H9 (cell line): ENCODE measurements around the gene CABYR. TPM values are rescaled to one million over a fixed set of nuclear protein-coding genes. Genes with fewer than 3 reads are reported as not detected.

Experiments used
- DNase-seq: peaks from one replicate; pipeline ENCODE4 v3.0.0-alpha.2; 2017
- H2AFZ ChIP-seq: one replicate; pipeline ENCODE4 v1.6.1; 2013; ENCODE audit warnings: mild to moderate bottlenecking, low read length, control low read depth, moderate library complexity
- H2AK5ac ChIP-seq: 2 replicates; pipeline ENCODE4 v1.6.1; 2013; ENCODE audit warnings: low read length, control low read depth, mixed read lengths; ENCODE audit not compliant: insufficient read length
- H2BK120ac ChIP-seq: one replicate; pipeline ENCODE4 v1.6.1; 2013; ENCODE audit warnings: low read depth, mild to moderate bottlenecking, low read length, control low read depth, inconsistent platforms; ENCODE audit not compliant: poor library complexity, severe bottlenecking
- H2BK12ac ChIP-seq: 2 replicates; pipeline ENCODE4 v1.6.1; 2013; ENCODE audit warnings: low read length, control low read depth, mixed read lengths, low read depth; ENCODE audit not compliant: insufficient read length
- H2BK15ac ChIP-seq: 2 replicates; pipeline ENCODE4 v1.6.1; 2013; ENCODE audit warnings: low read depth, low read length, control low read depth
- H2BK20ac ChIP-seq: one replicate; pipeline ENCODE4 v1.6.1; 2013; ENCODE audit warnings: low read depth, mild to moderate bottlenecking, low read length, control low read depth, inconsistent platforms; ENCODE audit not compliant: poor library complexity, severe bottlenecking
- H2BK5ac ChIP-seq: 2 replicates; pipeline ENCODE4 v1.6.1; 2013; ENCODE audit warnings: low read length, control low read depth, mixed read lengths; ENCODE audit not compliant: insufficient read length
- H3K14ac ChIP-seq: 2 replicates; pipeline ENCODE4 v1.6.1; 2013; ENCODE audit warnings: low read length, control low read depth; ENCODE audit not compliant: insufficient read depth
- H3K18ac ChIP-seq: 2 replicates; pipeline ENCODE4 v1.6.1; 2013; ENCODE audit warnings: low read depth, mild to moderate bottlenecking, mixed read lengths, low read length, control low read depth; ENCODE audit not compliant: insufficient read length
- H3K23ac ChIP-seq: 2 replicates; pipeline ENCODE4 v1.6.1; 2013; ENCODE audit warnings: low read length, control low read depth, mixed read lengths, low read depth; ENCODE audit not compliant: insufficient read length
- H3K23me2 ChIP-seq: 2 replicates; pipeline ENCODE4 v1.6.1; 2013; ENCODE audit warnings: low read depth, mild to moderate bottlenecking, mixed read lengths, low read length, control low read depth; ENCODE audit not compliant: insufficient read length, poor library complexity, severe bottlenecking
- H3K27ac ChIP-seq: 2 replicates; pipeline ENCODE4 v1.5.1; 2013; ENCODE audit warnings: low read length, control low read depth, mixed read lengths, low read depth; ENCODE audit not compliant: insufficient read length
- H3K27me3 ChIP-seq: 2 replicates; pipeline ENCODE4 v1.6.1; 2013; ENCODE audit warnings: low read length, control low read depth, inconsistent platforms; ENCODE audit not compliant: insufficient read depth
- H3K4ac ChIP-seq: 2 replicates; pipeline ENCODE4 v1.6.1; 2013; ENCODE audit warnings: low read depth, mild to moderate bottlenecking, control low read depth, inconsistent platforms, low read length, moderate library complexity
- H3K4me1 ChIP-seq: 2 replicates; pipeline ENCODE4 v1.6.1; 2013; ENCODE audit warnings: low read length, control low read depth, inconsistent platforms; ENCODE audit not compliant: insufficient read depth
- H3K4me2 ChIP-seq: 2 replicates; pipeline ENCODE4 v1.6.1; 2013; ENCODE audit warnings: low read length, control low read depth, mixed read lengths; ENCODE audit not compliant: insufficient read length, insufficient read depth
- H3K56ac ChIP-seq: 2 replicates; pipeline ENCODE4 v1.6.1; 2013; ENCODE audit warnings: low read depth, mild to moderate bottlenecking, mixed read lengths, low read length, control low read depth; ENCODE audit not compliant: insufficient read length
- H3K79me1 ChIP-seq: 2 replicates; pipeline ENCODE4 v1.6.1; 2013; ENCODE audit warnings: low read depth, mild to moderate bottlenecking, moderate library complexity, low read length, control low read depth, inconsistent platforms; ENCODE audit not compliant: insufficient read depth, poor library complexity, severe bottlenecking
- H3K79me2 ChIP-seq: 2 replicates; pipeline ENCODE4 v1.6.1; 2013; ENCODE audit warnings: low read length, control low read depth, inconsistent platforms; ENCODE audit not compliant: insufficient read depth
- H3K9ac ChIP-seq: 2 replicates; pipeline ENCODE4 v1.6.1; 2013; ENCODE audit warnings: low read length, control low read depth, mixed read lengths; ENCODE audit not compliant: insufficient read length; ENCODE audit errors: extremely low read depth
- H3K9me3 ChIP-seq: one replicate; pipeline ENCODE4 v1.6.1; 2013; ENCODE audit warnings: low read depth, low read length, inconsistent platforms; ENCODE audit not compliant: control insufficient read depth
- H3T11ph ChIP-seq: one replicate; pipeline ENCODE4 v1.6.1; 2013; ENCODE audit warnings: mild to moderate bottlenecking, low read length, control low read depth, inconsistent platforms
- H4K20me1 ChIP-seq: one replicate; pipeline ENCODE4 v1.6.1; 2013; ENCODE audit not compliant: control insufficient read depth, insufficient read length, insufficient read depth
- H4K5ac ChIP-seq: 2 replicates; pipeline ENCODE4 v1.6.1; 2013; ENCODE audit warnings: low read depth, mild to moderate bottlenecking, mixed read lengths, low read length, control low read depth; ENCODE audit not compliant: insufficient read length
- H4K8ac ChIP-seq: replicated peaks from 2 replicates; pipeline ENCODE4 v1.6.1; 2013; ENCODE audit warnings: low read length, control low read depth, mixed read lengths, low read depth; ENCODE audit not compliant: insufficient read length
- H4K91ac ChIP-seq: 2 replicates; pipeline ENCODE4 v1.6.1; 2013; ENCODE audit warnings: low read depth, mild to moderate bottlenecking, moderate library complexity, mixed read lengths, low read length, control low read depth; ENCODE audit not compliant: insufficient read length
- H3K27ac Mint-ChIP-seq, 3 experiments: 2 replicates in 2 of 3; 3 replicates in 1 of 3; pipeline ENCODE4 v1.8.0; 2020 to 2021; ENCODE audit warnings: mixed read lengths in 3 of 3, mild to moderate bottlenecking in 1 of 3, moderate library complexity in 1 of 3
- H3K27me3 Mint-ChIP-seq: 2 replicates; pipeline ENCODE4 v1.8.0; 2021; ENCODE audit warnings: low read depth, mild to moderate bottlenecking, moderate library complexity, mixed read lengths
- H3K36me3 Mint-ChIP-seq, 3 experiments: 2 replicates in 2 of 3; 3 replicates in 1 of 3; pipeline ENCODE4 v1.8.0; 2020 to 2021; ENCODE audit warnings: low read depth in 3 of 3, mixed read lengths in 3 of 3; ENCODE audit not compliant: insufficient read depth in 1 of 3
- H3K4me1 Mint-ChIP-seq, 2 experiments: 2 replicates each; pipeline ENCODE4 v1.8.0; 2020; ENCODE audit warnings: mixed read lengths in 2 of 2
- H3K4me3 Mint-ChIP-seq, 2 experiments: 2 replicates in 1 of 2; 3 replicates in 1 of 2; pipeline ENCODE4 v1.8.0; 2020 to 2021; ENCODE audit warnings: mild to moderate bottlenecking in 2 of 2, mixed read lengths in 2 of 2, moderate library complexity in 1 of 2
- H3K9me3 Mint-ChIP-seq, 2 experiments: 2 replicates in 1 of 2; 3 replicates in 1 of 2; pipeline ENCODE4 v1.8.0; 2020; ENCODE audit warnings: mild to moderate bottlenecking in 2 of 2, mixed read lengths in 2 of 2, moderate library complexity in 1 of 2
- CTCF ChIP-seq: fragments of 200-600 bp; sonication (generic); conservative IDR thresholded peaks from 3 replicates; pipeline ENCODE4 v1.8.0; 2021; ENCODE audit warnings: antibody characterized with exemption, mild to moderate bottlenecking
- WGBS: extraction: QIAGEN DNeasy Blood & Tissue Kit; methylation state at CpG from one replicate; pipeline ENCODE4 v1.1.7; 2013; ENCODE audit warnings: missing lambda C conversion rate, low lambda C conversion rate, mixed read lengths; ENCODE audit not compliant: insufficient read length; ENCODE audit errors: extremely low coverage; 5-methylcytosine and 5-hydroxymethylcytosine counted together
- total RNA-seq: library from RNA; stranded (reverse); gene quantifications from 2 replicates; pipeline ENCODE4 v1.2.1, GENCODE V29; 2021

Gene CABYR
- total RNA-seq, 1 experiment from 2014 or later = 13.6 TPM

- H4K91ac ChIP-seq = no peak overlapping the region
- no peaks in the 10 kb centered on the region for H3K79me2 ChIP-seq
- no peak overlapping the region for H2BK12ac ChIP-seq
- no peak overlapping the region for H3K27ac ChIP-seq
- no peaks in the 10 kb centered on the region for H3K27me3 ChIP-seq
- no peak overlapping the region for H4K5ac ChIP-seq
- no peaks in the 10 kb centered on the region for H3K4me1 ChIP-seq
- H3T11ph ChIP-seq = no peak overlapping the region
- H3K79me1 ChIP-seq = no peaks in the 10 kb centered on the region
- H3K9ac ChIP-seq = no peak overlapping the region
- H3K4me2 ChIP-seq = no peak overlapping the region
- H4K8ac ChIP-seq = no peak overlapping the region
- no peak overlapping the region for H3K56ac ChIP-seq
- Mint-ChIP-seq H3K4me3 (no peak overlapping the region), H3K27me3 (no peaks in the 10 kb centered on the region), H3K36me3 (peaks cover 2 to 17% (median 4%) of the 10 kb centered on the region in 3 experiments; a peak in 4 of 7 replicates), H3K4me1 (no peaks in the 10 kb centered on the region), H3K9me3 (no peaks in the 10 kb centered on the region), H3K27ac (no peak overlapping the region)
- H3K4ac ChIP-seq = no peak overlapping the region
- no peak overlapping the region for H3K18ac ChIP-seq
- no peaks in the 10 kb centered on the region for H3K23me2 ChIP-seq
- H2AK5ac ChIP-seq = no peak overlapping the region
- H3K23ac ChIP-seq = no peak overlapping the region
- H2BK120ac ChIP-seq = no peak overlapping the region
- no peak overlapping the region for H3K14ac ChIP-seq
- no peak overlapping the region for H2BK5ac ChIP-seq
- no CpG with 5 or more reads among the region's 4 CpGs for WGBS
- H2BK15ac ChIP-seq = no peak overlapping the region
- H3K9me3 ChIP-seq = no peaks in the 10 kb centered on the region
- no peak for DNase-seq
- no peaks in the 10 kb centered on the region for H4K20me1 ChIP-seq
- no peak for TF ChIP-seq CTCF
- H2BK20ac ChIP-seq = no peak overlapping the region
- no peak overlapping the region for H2AFZ ChIP-seq
These were observed 10.2 kb upstream of the CABYR start for GRCh38 chr18:24128700-24129099.
